SU-DHL-6 (cell line): ENCODE measurements around the gene CCR6.
A peak's percentile ranks its signal among the peaks of the same experiment; 100 is the strongest.

ENCODE experiments used
- H2AFZ ChIP-seq: fragments of 200-600 bp; sonication (generic); 2 replicates; pipeline ENCODE4 v1.6.1; 2014; ENCODE audit warnings: low read depth, mild to moderate bottlenecking, moderate library complexity, mixed read lengths, antibody characterized with exemption, low read length; ENCODE audit not compliant: severe bottlenecking
- H3F3A ChIP-seq: fragments of 200-600 bp; shearing (Covaris generic); 2 replicates; pipeline ENCODE4 v1.6.0; 2016; ENCODE audit warnings: antibody characterized with exemption, mild to moderate bottlenecking; ENCODE audit not compliant: insufficient read depth
- H3K27ac ChIP-seq: fragments of 200-600 bp; sonication (generic); 2 replicates; pipeline ENCODE4 v1.5.1; 2016; ENCODE audit warnings: low read depth, mild to moderate bottlenecking, low read length, moderate library complexity, mixed read lengths
- H3K27me3 ChIP-seq: fragments of 200-600 bp; sonication (generic), shearing (Covaris generic); 2 replicates; pipeline ENCODE4 v1.6.0; 2014; ENCODE audit warnings: mild to moderate bottlenecking, low read length
- H3K36me3 ChIP-seq: fragments of 200-600 bp; sonication (generic); 2 replicates; pipeline ENCODE4 v1.6.1; 2014; ENCODE audit warnings: mild to moderate bottlenecking, low read length, mixed read lengths
- H3K4me2 ChIP-seq: fragments of 300-600, 200-600 bp; shearing (Covaris generic), sonication (generic); 2 replicates; pipeline ENCODE4 v1.6.0; 2014; ENCODE audit warnings: low read length, low read depth, mild to moderate bottlenecking; ENCODE audit not compliant: poor library complexity, severe bottlenecking
- H3K4me3 ChIP-seq: fragments of 200-600 bp; sonication (generic); 2 replicates; pipeline ENCODE4 v1.5.1; 2014; ENCODE audit warnings: antibody characterized with exemption, low read length, mild to moderate bottlenecking, mixed read lengths; ENCODE audit not compliant: insufficient read depth, poor library complexity, severe bottlenecking
- H3K79me2 ChIP-seq: fragments of 200-600 bp; sonication (generic); 2 replicates; pipeline ENCODE4 v1.6.1; 2014; ENCODE audit warnings: mild to moderate bottlenecking, low read length, moderate library complexity; ENCODE audit not compliant: insufficient read depth
- H3K9ac ChIP-seq: fragments of 200-600 bp; sonication (generic); 2 replicates; pipeline ENCODE4 v1.7.0; 2014; ENCODE audit warnings: mild to moderate bottlenecking, low read length
- H3K9me2 ChIP-seq: fragments of 200-600 bp; sonication (generic); replicated peaks from 2 replicates; pipeline ENCODE4 v1.6.1; 2014; ENCODE audit warnings: low read length; ENCODE audit not compliant: insufficient read depth
- H3K9me3 ChIP-seq: fragments of 200-600 bp; sonication (generic); 2 replicates; pipeline ENCODE4 v1.6.1; 2014; ENCODE audit warnings: low read length, mixed read lengths; ENCODE audit not compliant: insufficient read depth
- H4K20me1 ChIP-seq: fragments of 200-600 bp; sonication (generic); 2 replicates; pipeline ENCODE4 v1.6.1; 2014; ENCODE audit warnings: low read depth, mild to moderate bottlenecking, antibody characterized with exemption, low read length, moderate library complexity, mixed read lengths
- CTCF ChIP-seq: fragments of 200-600 bp; sonication (generic); IDR thresholded peaks from one replicate; pipeline ENCODE4 v1.5.1; 2017; ENCODE audit warnings: antibody characterized with exemption, mild to moderate bottlenecking, low read length, moderate library complexity; ENCODE audit not compliant: insufficient read depth, poor library complexity, severe bottlenecking
- EZH2phosphoT487 ChIP-seq: fragments of 200-600 bp; sonication (generic), shearing (Covaris generic); conservative IDR thresholded peaks from 2 replicates; pipeline ENCODE4 v1.6.1; 2018; ENCODE audit warnings: mild to moderate bottlenecking, antibody characterized with exemption, low read length, moderate library complexity, mixed read lengths

The CCR6 gene

DNA sequence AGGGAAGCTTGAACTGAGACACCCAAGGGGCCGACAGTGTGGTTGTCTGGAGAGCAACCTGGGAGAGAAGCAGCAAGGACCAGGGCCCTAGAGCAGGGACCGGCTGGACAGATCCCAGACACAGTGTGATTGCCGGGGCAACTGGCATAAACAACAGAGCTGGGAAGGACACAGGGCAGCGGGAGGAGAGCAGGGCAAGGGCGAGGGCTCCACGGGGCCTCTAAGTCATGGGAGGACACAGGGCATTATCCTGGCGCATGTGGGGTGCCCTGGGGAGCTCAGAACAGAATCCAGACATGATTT is 31.1 kb upstream of the CCR6 start:
- H3K4me3 ChIP-seq: no peak overlapping the region
- no peaks in the 10 kb centered on the region for H4K20me1 ChIP-seq
- no peaks in the 10 kb centered on the region for H3K9me2 ChIP-seq
- no peak overlapping the region for H2AFZ ChIP-seq
- no peak overlapping the region for H3K9ac ChIP-seq
- no peaks in the 10 kb centered on the region for H3K27me3 ChIP-seq
- no peaks in the 10 kb centered on the region for H3K36me3 ChIP-seq
- H3K9me3 ChIP-seq: no peaks in the 10 kb centered on the region
- H3K79me2 ChIP-seq: no peaks in the 10 kb centered on the region
- H3F3A ChIP-seq: peaks cover 57% of the 10 kb centered on the region
- no peak for TF ChIP-seq EZH2phosphoT487
- TF ChIP-seq CTCF: no peak
- H3K4me2 ChIP-seq: peak overlapping the region; percentile 55
- peak overlapping the region; percentile 92 for H3K27ac ChIP-seq

DNA sequence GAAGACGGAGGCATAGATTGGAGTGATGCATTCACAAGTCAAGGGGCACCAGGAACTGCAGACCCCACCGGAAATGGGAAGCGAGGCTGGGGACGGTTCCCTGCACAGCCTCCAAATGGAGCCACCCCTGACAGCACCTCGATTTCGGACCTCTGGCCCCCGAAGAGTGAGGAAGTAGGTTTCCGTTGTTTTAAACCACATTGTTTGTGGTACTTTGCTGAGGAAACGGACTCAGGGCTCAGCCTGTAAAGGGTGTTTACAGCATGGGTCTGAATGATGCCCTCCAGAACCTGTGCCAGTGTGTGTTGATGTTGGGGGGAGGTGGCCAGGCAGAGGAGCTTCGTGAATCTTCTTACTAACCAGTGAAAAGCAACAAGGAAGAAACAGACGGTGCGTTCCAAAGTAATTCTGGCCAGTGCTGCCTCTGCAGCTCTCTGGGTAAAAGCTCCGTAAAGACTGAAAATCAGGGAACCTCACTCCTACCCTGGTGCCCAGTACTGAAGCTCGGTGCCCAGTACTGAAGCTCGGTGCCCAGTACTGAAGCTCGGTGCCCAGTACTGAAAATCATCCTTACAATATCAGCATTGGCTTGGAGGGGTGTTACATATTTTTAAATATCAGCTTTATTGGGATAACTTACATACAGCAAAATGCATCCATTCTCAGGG is 30.1 kb upstream of the CCR6 start:
- peak overlapping the region; percentile 92 for H3K27ac ChIP-seq
- peak overlapping the region; percentile 3 for H3K4me3 ChIP-seq
- H3K79me2 ChIP-seq: no peaks in the 10 kb centered on the region
- no peaks in the 10 kb centered on the region for H3K27me3 ChIP-seq
- no peak overlapping the region for H2AFZ ChIP-seq
- no peaks in the 10 kb centered on the region for H4K20me1 ChIP-seq
- TF ChIP-seq CTCF (no peak), EZH2phosphoT487 (no peak)
- H3K9ac ChIP-seq: peak overlapping the region; percentile 32; the same call in 1 of the 2 replicates
- no peaks in the 10 kb centered on the region for H3K36me3 ChIP-seq
- H3K9me3 ChIP-seq: no peaks in the 10 kb centered on the region
- H3F3A ChIP-seq: peaks cover 57% of the 10 kb centered on the region
- H3K4me2 ChIP-seq: peak overlapping the region; percentile 50
- H3K9me2 ChIP-seq: no peaks in the 10 kb centered on the region

DNA sequence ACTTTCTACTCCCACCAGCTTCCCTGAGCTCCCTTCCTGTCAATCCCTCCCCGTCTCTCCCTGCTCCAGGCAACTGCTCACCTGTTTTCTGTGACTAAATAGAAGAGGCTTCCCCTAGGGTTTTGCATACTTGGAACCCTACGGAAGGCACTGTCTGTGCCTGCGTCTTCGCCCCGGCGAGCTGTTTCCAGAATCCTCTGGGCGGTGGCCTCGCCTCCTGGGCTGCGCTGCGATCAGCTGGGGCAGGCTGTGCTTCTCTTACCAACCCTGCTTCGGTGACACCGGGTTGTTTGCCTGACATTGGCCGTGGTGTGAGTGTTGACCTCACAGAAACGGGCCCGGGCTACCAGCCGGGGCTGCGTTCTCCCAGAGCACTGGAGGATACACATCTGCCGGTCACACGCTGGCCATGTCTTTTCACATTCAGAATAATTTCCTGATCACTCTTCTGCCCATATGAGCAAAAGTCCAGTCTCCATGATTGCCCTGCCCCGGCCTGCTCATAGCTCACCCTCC is 29.4 kb upstream of the CCR6 start:
- no peaks in the 10 kb centered on the region for H4K20me1 ChIP-seq
- TF ChIP-seq CTCF (no peak), EZH2phosphoT487 (no peak)
- H3K9ac ChIP-seq: peak overlapping the region; percentile 32
- no peaks in the 10 kb centered on the region for H3K27me3 ChIP-seq
- H3K4me2 ChIP-seq: peak overlapping the region; percentile 50
- no peaks in the 10 kb centered on the region for H3K9me3 ChIP-seq
- H2AFZ ChIP-seq: no peak overlapping the region
- H3K9me2 ChIP-seq: no peaks in the 10 kb centered on the region
- H3K27ac ChIP-seq: peak overlapping the region; percentile 92
- H3K4me3 ChIP-seq: peak overlapping the region; percentile 14
- peaks cover 52% of the 10 kb centered on the region for H3F3A ChIP-seq
- H3K79me2 ChIP-seq: no peaks in the 10 kb centered on the region
- H3K36me3 ChIP-seq: no peaks in the 10 kb centered on the region
